B cell (primary cell): ENCODE data around the gene MUC5AC. TPM values are rescaled to one million over a fixed set of nuclear protein-coding genes. Genes with fewer than 3 reads are reported as not detected.

ENCODE experiments used
- ATAC-seq: fragments of 200-7000 bp; cut with Tn5 transposase; one replicate; pipeline ENCODE4 v1.10.0; 2021; ENCODE audit warnings: low read depth, mild to moderate bottlenecking, moderate number of reproducible peaks, moderate library complexity
- CTCF ChIA-PET: fragments of 350-600 bp; sonication (Branson Sonifier 250); formaldehyde crosslinking; loops from one replicate; lab custom pipeline; 2021; ENCODE audit warnings: antibody characterized with exemption, inconsistent platforms; lab: Charles Lee
- POLR2A ChIA-PET: fragments of 350-600 bp; sonication (Branson Sonifier 250); formaldehyde crosslinking; loops from one replicate; lab custom pipeline; 2021; ENCODE audit warnings: antibody characterized with exemption; lab: Charles Lee
- DNase-seq: peaks from one replicate; pipeline ENCODE4 v3.0.0; 2013
- H2AFZ ChIP-seq: 2 replicates; pipeline ENCODE4 v1.6.1; 2012; ENCODE audit warnings: mild to moderate bottlenecking, low read depth, low read length; ENCODE audit not compliant: insufficient read depth, poor library complexity, severe bottlenecking
- H3K27ac ChIP-seq, 2 donors: 1 replicate in 1 of 2; 2 replicates in 1 of 2; pipeline ENCODE4 v1.5.1; 2012 to 2013; ENCODE audit warnings: low read length in 2 of 2, mild to moderate bottlenecking in 2 of 2, moderate library complexity in 1 of 2
- H3K27me3 ChIP-seq, 4 experiments: fragments of 200-600 bp in 1 of 4; sonication (generic) in 1 of 4; replicated peaks in 1 of 4; 1 replicate in 2 of 4; 2 replicates in 2 of 4; pipeline versions ENCODE4 v1.6.1 to v1.7.0; 2013 to 2016; ENCODE audit warnings: low read length in 3 of 4, mild to moderate bottlenecking in 2 of 4, mixed read lengths in 1 of 4, moderate library complexity in 1 of 4; ENCODE audit not compliant: insufficient read depth in 4 of 4, control insufficient read depth in 3 of 4; ENCODE audit errors: control extremely low read depth in 1 of 4
- H3K36me3 ChIP-seq, 2 experiments: replicated peaks in 1 of 2; 1 replicate in 1 of 2; 2 replicates in 1 of 2; pipeline versions ENCODE4 v1.6.1 to v1.7.1; 2013; ENCODE audit warnings: low read length in 1 of 2; ENCODE audit not compliant: insufficient read depth in 2 of 2, control insufficient read depth in 1 of 2; ENCODE audit errors: control extremely low read depth in 1 of 2, extremely low read depth in 1 of 2
- H3K4me1 ChIP-seq, 2 donors: fragments of 200-600 bp in 1 of 2; sonication (generic) in 1 of 2; 1 replicate in 1 of 2; 2 replicates in 1 of 2; pipeline versions ENCODE4 v1.5.1 to v1.6.1; 2013 to 2017; ENCODE audit warnings: low read length in 2 of 2; ENCODE audit not compliant: control insufficient read depth in 2 of 2, insufficient read depth in 2 of 2
- H3K4me2 ChIP-seq: replicated peaks from 2 replicates; pipeline ENCODE3; 2012; ENCODE audit warnings: mild to moderate bottlenecking, low read depth, low read length; ENCODE audit not compliant: poor library complexity, severe bottlenecking
- H3K4me3 ChIP-seq, 5 experiments: fragments of 200-600 bp in 1 of 5; sonication (generic) in 1 of 5; 1 replicate in 3 of 5; 2 replicates in 2 of 5; pipeline versions ENCODE4 v1.5.1 to v1.7.0; 2011 to 2016; ENCODE audit warnings: low read length in 4 of 5, mild to moderate bottlenecking in 4 of 5, low read depth in 2 of 5, control low read depth in 1 of 5, moderate library complexity in 1 of 5; ENCODE audit not compliant: insufficient read depth in 1 of 5; ENCODE audit errors: control extremely low read depth in 1 of 5, extremely low read depth in 1 of 5
- H3K79me2 ChIP-seq: fragments of 200-600 bp; sonication (generic); one replicate; pipeline ENCODE4 v1.6.0; 2016; ENCODE audit warnings: low read length; ENCODE audit not compliant: control insufficient read depth, insufficient read depth
- H3K9ac ChIP-seq: fragments of 200-600 bp; sonication (generic); 2 replicates; pipeline ENCODE4 v1.6.1; 2017; ENCODE audit warnings: mild to moderate bottlenecking, low read length, moderate library complexity
- H3K9me3 ChIP-seq, 3 donors: one replicate each; pipeline versions ENCODE4 v1.6.1 to v1.7.1; 2013; ENCODE audit warnings: low read length in 2 of 3; ENCODE audit not compliant: control insufficient read depth in 2 of 3, insufficient read depth in 1 of 3; ENCODE audit errors: control extremely low read depth in 1 of 3
- H4K20me1 ChIP-seq: 2 replicates; pipeline ENCODE4 v1.6.0; 2012; ENCODE audit warnings: mild to moderate bottlenecking, low read length; ENCODE audit not compliant: insufficient read depth, control insufficient read depth, poor library complexity, severe bottlenecking
- H3K27ac Mint-ChIP-seq: one replicate; pipeline ENCODE4 v1.8.0; 2021; ENCODE audit warnings: mixed read lengths
- H3K27me3 Mint-ChIP-seq: one replicate; pipeline ENCODE4 v1.8.0; 2021; ENCODE audit warnings: mixed read lengths
- H3K4me1 Mint-ChIP-seq: one replicate; pipeline ENCODE4 v1.8.0; 2021; ENCODE audit warnings: mixed read lengths
- H3K4me3 Mint-ChIP-seq: one replicate; pipeline ENCODE4 v1.8.0; 2021; ENCODE audit warnings: mixed read lengths
- H3K9me3 Mint-ChIP-seq: one replicate; pipeline ENCODE4 v1.8.0; 2022; ENCODE audit warnings: mixed read lengths; ENCODE audit not compliant: insufficient read depth
- EZH2 ChIP-seq: IDR thresholded peaks from 2 replicates; pipeline ENCODE4 v1.6.1; 2012; ENCODE audit warnings: borderline replicate concordance, low read depth, mild to moderate bottlenecking, moderate library complexity, low read length; ENCODE audit not compliant: insufficient read depth, poor library complexity, severe bottlenecking
- WGBS: methylation state at CpG from one replicate; pipeline ENCODE4 v1.1.5; 2013; ENCODE audit warnings: missing lambda C conversion rate; ENCODE audit not compliant: insufficient coverage; 5-methylcytosine and 5-hydroxymethylcytosine counted together
- intact Hi-C: fragments of 100-400 bp; cut with micrococcal nuclease; formaldehyde crosslinking; loops from one replicate; pipeline ENCODE4 v1.10.0; 2022
- polyA plus RNA-seq: library from polyadenylated mRNA; depleted of rRNA; stranded (reverse); fragments of >200 nt; gene quantifications from 2 replicates; pipeline ENCODE4 v1.2.3, GENCODE V29; 2012
- total RNA-seq, 2 donors: library from RNA; stranded (reverse); fragments of 120-200 nt in 1 of 2; gene quantifications; 1 replicate in 1 of 2; 2 replicates in 1 of 2; pipeline versions ENCODE4 v1.2.3 to v1.2.4, GENCODE V29; 2013 to 2022
- TF ChIP-seq, protein P1 (sequence below): fragments of 200-600 bp; IDR thresholded peaks from one replicate; pipeline ENCODE4 v1.8.0; 2022; ENCODE audit warnings: antibody characterized with exemption, mild to moderate bottlenecking

The MUC5AC gene
- total and polyA plus RNA-seq, 2 donors (not counting 1 experiment from before 2014, with no cell fraction given): not detected

DNA sequence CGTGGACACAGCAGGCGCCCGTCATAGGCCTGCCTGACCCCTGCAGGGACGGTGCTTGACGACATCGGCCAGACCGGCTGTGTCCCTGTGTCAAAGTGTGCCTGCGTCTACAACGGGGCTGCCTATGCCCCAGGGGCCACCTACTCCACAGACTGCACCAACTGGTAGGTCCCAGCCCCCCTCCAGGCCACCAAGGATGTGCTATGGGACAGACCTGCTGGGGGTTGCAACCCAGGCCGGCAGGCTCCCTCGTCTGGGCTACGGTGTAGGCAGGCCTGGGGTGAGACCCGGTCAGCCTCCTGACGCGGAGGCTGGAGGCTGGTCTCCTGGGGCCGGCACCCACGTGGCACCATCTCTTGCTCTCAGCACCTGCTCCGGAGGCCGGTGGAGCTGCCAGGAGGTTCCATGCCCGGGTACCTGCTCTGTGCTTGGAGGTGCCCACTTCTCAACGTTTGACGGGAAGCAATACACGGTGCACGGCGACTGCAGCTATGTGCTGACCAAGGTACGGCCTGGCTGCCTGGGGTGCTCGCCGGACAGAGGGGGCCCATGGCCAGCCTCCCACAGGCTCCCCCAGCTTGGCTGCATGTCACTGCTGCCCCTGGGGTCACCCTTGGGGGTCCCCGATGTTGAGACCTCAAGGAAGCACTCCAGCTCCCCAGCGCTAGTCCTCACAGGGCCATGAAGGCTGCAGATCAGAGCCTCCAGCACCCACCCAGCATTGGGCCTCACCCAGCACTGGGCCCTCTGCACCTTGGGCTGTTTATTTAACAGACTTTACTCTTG is 7.7 kb downstream of the MUC5AC start:
- intact Hi-C loops: no loop called here
- Histone ChIP-seq H3K4me3 (no peak overlapping the region), H4K20me1 (no peaks in the 10 kb centered on the region), H3K4me2 (no peak overlapping the region), H3K9me3 (peaks cover 0 to 10% (median 0%) of the 10 kb centered on the region in 3 donors), H3K79me2 (no peaks in the 10 kb centered on the region), H3K36me3 (no peaks in the 10 kb centered on the region), H3K9ac (no peak overlapping the region), H3K4me1 (no peaks in the 10 kb centered on the region), H3K27ac (no peak overlapping the region), H3K27me3 (no peaks in the 10 kb centered on the region), H2AFZ (no peak overlapping the region)
- no peaks in the 10 kb centered on the region for H3K27me3 Mint-ChIP-seq
- H3K4me1 Mint-ChIP-seq: no peaks in the 10 kb centered on the region
- ATAC-seq (no peak), DNase-seq (no peak)
- no peak overlapping the region for H3K4me3 Mint-ChIP-seq
- CTCF ChIA-PET: no interaction called here
- no peak overlapping the region for H3K27ac Mint-ChIP-seq
- 95% methylated on average over 30 of the region's 30 CpGs for WGBS
- POLR2A ChIA-PET: no interaction called here
- no peak for TF ChIP-seq EZH2
- TF ChIP-seq, protein P1, sequence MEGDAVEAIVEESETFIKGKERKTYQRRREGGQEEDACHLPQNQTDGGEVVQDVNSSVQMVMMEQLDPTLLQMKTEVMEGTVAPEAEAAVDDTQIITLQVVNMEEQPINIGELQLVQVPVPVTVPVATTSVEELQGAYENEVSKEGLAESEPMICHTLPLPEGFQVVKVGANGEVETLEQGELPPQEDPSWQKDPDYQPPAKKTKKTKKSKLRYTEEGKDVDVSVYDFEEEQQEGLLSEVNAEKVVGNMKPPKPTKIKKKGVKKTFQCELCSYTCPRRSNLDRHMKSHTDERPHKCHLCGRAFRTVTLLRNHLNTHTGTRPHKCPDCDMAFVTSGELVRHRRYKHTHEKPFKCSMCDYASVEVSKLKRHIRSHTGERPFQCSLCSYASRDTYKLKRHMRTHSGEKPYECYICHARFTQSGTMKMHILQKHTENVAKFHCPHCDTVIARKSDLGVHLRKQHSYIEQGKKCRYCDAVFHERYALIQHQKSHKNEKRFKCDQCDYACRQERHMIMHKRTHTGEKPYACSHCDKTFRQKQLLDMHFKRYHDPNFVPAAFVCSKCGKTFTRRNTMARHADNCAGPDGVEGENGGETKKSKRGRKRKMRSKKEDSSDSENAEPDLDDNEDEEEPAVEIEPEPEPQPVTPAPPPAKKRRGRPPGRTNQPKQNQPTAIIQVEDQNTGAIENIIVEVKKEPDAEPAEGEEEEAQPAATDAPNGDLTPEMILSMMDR: no peak
- no peaks in the 10 kb centered on the region for H3K9me3 Mint-ChIP-seq

DNA sequence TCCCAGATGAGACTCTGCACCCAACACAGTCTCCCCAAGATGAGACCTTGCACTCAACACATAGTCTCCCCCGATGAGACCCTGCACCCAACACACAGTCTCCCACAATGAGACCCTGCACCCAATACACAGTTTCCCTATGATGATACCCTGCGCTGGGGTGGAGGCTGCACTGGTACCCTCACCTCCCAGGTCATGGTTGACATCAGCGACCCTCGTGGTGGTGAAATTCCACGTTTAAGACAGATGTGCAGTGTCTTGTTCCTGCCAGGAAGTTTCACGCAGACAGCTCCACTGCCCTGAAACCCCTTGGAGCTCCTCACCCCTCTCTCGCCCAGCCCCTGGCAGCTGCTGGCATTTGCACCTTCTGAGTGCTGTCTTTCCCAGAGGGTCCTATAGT is 9.5 kb downstream of the MUC5AC start:
- no peaks in the 10 kb centered on the region for H3K9me3 Mint-ChIP-seq
- Histone ChIP-seq H3K79me2 (no peaks in the 10 kb centered on the region), H3K4me1 (no peaks in the 10 kb centered on the region), H3K27me3 (no peaks in the 10 kb centered on the region), H3K36me3 (no peaks in the 10 kb centered on the region), H3K9me3 (peaks cover 0 to 25% (median 0%) of the 10 kb centered on the region in 3 donors), H3K27ac (no peak overlapping the region), H3K4me2 (no peak overlapping the region), H3K9ac (no peak overlapping the region), H3K4me3 (no peak overlapping the region), H4K20me1 (no peaks in the 10 kb centered on the region), H2AFZ (no peak overlapping the region)
- ChIA-PET CTCF (no interaction called here), POLR2A (no interaction called here)
- no peaks in the 10 kb centered on the region for H3K4me1 Mint-ChIP-seq
- no peak for TF ChIP-seq EZH2
- TF ChIP-seq, protein P1: no peak
- no peak overlapping the region for H3K27ac Mint-ChIP-seq
- H3K27me3 Mint-ChIP-seq: no peaks in the 10 kb centered on the region
- 93% methylated on average over 7 of the region's 7 CpGs for whole genome bisulfite sequencing
- intact Hi-C loops: no loop called here
- no peak for DNase-seq
- H3K4me3 Mint-ChIP-seq: no peak overlapping the region
- no peak for ATAC-seq
